Measurements from ENCODE around the gene CDK5RAP1.

Gene CDK5RAP1

DNA sequence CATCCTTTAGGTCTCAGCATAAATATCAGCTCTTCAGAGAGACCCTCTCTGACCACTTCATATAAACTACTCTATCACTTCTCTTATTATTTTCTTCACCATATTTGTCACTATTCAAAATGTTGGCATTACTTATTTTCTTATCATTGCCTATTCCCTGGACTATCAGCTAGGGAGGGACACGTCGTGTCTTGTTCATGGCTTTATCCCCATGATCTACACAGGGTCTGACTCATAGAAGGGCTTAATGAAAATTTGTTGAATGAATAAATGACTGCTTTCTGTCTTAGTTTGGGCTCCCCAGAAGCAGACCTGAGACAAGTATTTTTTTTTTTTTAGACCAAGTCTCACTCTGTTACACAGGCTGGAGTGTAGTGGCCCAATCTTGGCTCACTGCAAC lies 3.0 kb upstream of the CDK5RAP1 start:
- no peak overlapping the region for H3K4me3 ChIP-seq (ENCODE audit: low read depth, low read length, poor library complexity, severe bottlenecking)
- H3K9me2 ChIP-seq (ENCODE audit: low read depth, low read length) = no peaks in the 10 kb centered on the region
- no peak overlapping the region for H3K9ac ChIP-seq (ENCODE audit: low read length)
- H3K4me2 ChIP-seq (ENCODE audit: low read length) = no peak overlapping the region
- no peaks in the 10 kb centered on the region for H3K27me3 ChIP-seq (ENCODE audit: insufficient read depth, low read length)
- H3F3A ChIP-seq (ENCODE audit: insufficient read depth, low read length) = no peaks in the 10 kb centered on the region
- H3K4me1 ChIP-seq (ENCODE audit: insufficient read depth, low read length, severe bottlenecking) = peaks cover 48% of the 10 kb centered on the region
- no peak overlapping the region for H2AFZ ChIP-seq (ENCODE audit: low read length)
- H3K36me3 ChIP-seq (ENCODE audit: insufficient read depth, low read length) = peaks cover 31% of the 10 kb centered on the region
- H3K27ac ChIP-seq (ENCODE audit: low read depth, low read length, poor library complexity, severe bottlenecking) = no peak overlapping the region
- no peaks in the 10 kb centered on the region for H3K9me3 ChIP-seq (ENCODE audit: low read length)
- H4K20me1 ChIP-seq (ENCODE audit: insufficient read depth, low read length) = no peaks in the 10 kb centered on the region
- TF ChIP-seq, protein P1, sequence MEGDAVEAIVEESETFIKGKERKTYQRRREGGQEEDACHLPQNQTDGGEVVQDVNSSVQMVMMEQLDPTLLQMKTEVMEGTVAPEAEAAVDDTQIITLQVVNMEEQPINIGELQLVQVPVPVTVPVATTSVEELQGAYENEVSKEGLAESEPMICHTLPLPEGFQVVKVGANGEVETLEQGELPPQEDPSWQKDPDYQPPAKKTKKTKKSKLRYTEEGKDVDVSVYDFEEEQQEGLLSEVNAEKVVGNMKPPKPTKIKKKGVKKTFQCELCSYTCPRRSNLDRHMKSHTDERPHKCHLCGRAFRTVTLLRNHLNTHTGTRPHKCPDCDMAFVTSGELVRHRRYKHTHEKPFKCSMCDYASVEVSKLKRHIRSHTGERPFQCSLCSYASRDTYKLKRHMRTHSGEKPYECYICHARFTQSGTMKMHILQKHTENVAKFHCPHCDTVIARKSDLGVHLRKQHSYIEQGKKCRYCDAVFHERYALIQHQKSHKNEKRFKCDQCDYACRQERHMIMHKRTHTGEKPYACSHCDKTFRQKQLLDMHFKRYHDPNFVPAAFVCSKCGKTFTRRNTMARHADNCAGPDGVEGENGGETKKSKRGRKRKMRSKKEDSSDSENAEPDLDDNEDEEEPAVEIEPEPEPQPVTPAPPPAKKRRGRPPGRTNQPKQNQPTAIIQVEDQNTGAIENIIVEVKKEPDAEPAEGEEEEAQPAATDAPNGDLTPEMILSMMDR (IDR thresholded peaks at IDR 0.05; ENCODE audit: low read length) = no peak
- TF ChIP-seq EZH2 (IDR thresholded peaks at IDR 0.05; ENCODE audit: borderline replicate concordance, low read length) = no peak
- peaks cover 20% of the 10 kb centered on the region for H3K79me2 ChIP-seq (ENCODE audit: insufficient read depth, low read length)

DNA sequence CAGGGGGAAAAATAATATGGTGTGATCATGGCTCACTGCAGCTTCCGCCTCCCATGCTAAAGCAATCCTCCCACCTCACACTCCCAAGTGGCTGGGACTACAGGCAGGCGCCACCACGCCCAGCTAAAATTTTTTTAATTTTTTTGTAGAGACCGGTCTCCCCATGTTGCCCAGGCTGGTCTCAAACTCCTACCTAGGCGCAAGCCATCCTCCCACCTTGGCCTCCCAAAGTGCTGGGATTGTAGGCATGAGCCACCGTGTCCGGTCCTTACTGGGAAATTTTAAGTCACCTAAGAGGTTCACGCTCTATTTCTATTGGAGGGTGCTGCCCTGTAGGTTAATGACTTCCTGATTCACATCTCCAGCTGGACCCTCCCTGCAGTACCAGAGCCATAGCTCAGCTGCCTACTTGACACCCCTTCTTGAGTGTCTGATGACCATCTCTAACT lies 626 bp upstream of the CDK5RAP1 start:
- TF ChIP-seq, protein P1 (IDR thresholded peaks at IDR 0.05; ENCODE audit: low read length) = no peak
- no peak for TF ChIP-seq EZH2 (IDR thresholded peaks at IDR 0.05; ENCODE audit: borderline replicate concordance, low read length)
- Histone ChIP-seq H3K27me3 (ENCODE audit: insufficient read depth, low read length) (no peaks in the 10 kb centered on the region), H3K4me2 (ENCODE audit: low read length) (peak overlapping the region; percentile 73), H3K4me1 (ENCODE audit: insufficient read depth, low read length, severe bottlenecking) (peaks cover 27% of the 10 kb centered on the region), H2AFZ (ENCODE audit: low read length) (0 out of 2 replicates have a peak overlapping the region, but pooled peaks have one; percentile 36), H3K9me3 (ENCODE audit: low read length) (no peaks in the 10 kb centered on the region), H3K9ac (ENCODE audit: low read length) (peak overlapping the region; percentile 84), H3K9me2 (ENCODE audit: low read depth, low read length) (no peaks in the 10 kb centered on the region), H3K27ac (ENCODE audit: low read depth, low read length, poor library complexity, severe bottlenecking) (peak overlapping the region; percentile 60), H4K20me1 (ENCODE audit: insufficient read depth, low read length) (no peaks in the 10 kb centered on the region), H3K79me2 (ENCODE audit: insufficient read depth, low read length) (peaks cover 43% of the 10 kb centered on the region), H3K36me3 (ENCODE audit: insufficient read depth, low read length) (peaks cover 21% of the 10 kb centered on the region), H3F3A (ENCODE audit: insufficient read depth, low read length) (no peaks in the 10 kb centered on the region), H3K4me3 (ENCODE audit: low read depth, low read length, poor library complexity, severe bottlenecking) (peak overlapping the region; percentile 88)

DNA sequence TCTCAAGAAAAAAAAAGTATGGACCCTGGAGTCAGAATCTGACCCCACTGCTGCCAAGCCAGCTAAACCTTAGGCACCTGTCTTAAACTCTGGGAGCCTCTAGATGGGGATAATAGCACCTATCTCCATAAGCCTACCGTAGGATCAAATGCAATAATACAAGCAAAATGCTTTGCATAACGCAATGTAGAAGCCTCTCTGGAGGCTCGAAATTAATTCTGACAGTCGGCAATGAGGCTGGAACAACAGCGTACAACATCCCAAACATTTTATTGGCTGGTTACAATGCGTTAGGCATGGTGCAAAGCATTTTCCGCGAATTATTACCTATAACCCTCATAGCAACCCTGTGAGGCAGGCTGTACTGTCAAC lies 521 bp downstream of the CDK5RAP1 start:
- H3K4me3 ChIP-seq (ENCODE audit: low read depth, low read length, poor library complexity, severe bottlenecking) = peak overlapping the region; percentile 88
- no peaks in the 10 kb centered on the region for H4K20me1 ChIP-seq (ENCODE audit: insufficient read depth, low read length)
- no peaks in the 10 kb centered on the region for H3F3A ChIP-seq (ENCODE audit: insufficient read depth, low read length)
- H3K27ac ChIP-seq (ENCODE audit: low read depth, low read length, poor library complexity, severe bottlenecking) = no peak overlapping the region
- TF ChIP-seq, protein P1 (IDR thresholded peaks at IDR 0.05; ENCODE audit: low read length) = peak; percentile 39; the same call in 1 of the 2 replicates
- no peak for TF ChIP-seq EZH2 (IDR thresholded peaks at IDR 0.05; ENCODE audit: borderline replicate concordance, low read length)
- H2AFZ ChIP-seq (ENCODE audit: low read length) = no peak overlapping the region
- peak overlapping the region; percentile 73 for H3K4me2 ChIP-seq (ENCODE audit: low read length)
- H3K27me3 ChIP-seq (ENCODE audit: insufficient read depth, low read length) = no peaks in the 10 kb centered on the region
- peaks cover 43% of the 10 kb centered on the region for H3K79me2 ChIP-seq (ENCODE audit: insufficient read depth, low read length)
- H3K9ac ChIP-seq (ENCODE audit: low read length) = peak overlapping the region; percentile 84
- no peaks in the 10 kb centered on the region for H3K9me3 ChIP-seq (ENCODE audit: low read length)
- no peaks in the 10 kb centered on the region for H3K9me2 ChIP-seq (ENCODE audit: low read depth, low read length)
- peaks cover 18% of the 10 kb centered on the region; the same call in 1 of the 2 replicates for H3K36me3 ChIP-seq (ENCODE audit: insufficient read depth, low read length)
- H3K4me1 ChIP-seq (ENCODE audit: insufficient read depth, low read length, severe bottlenecking) = peaks cover 27% of the 10 kb centered on the region
